Neural cell (in vitro differentiated cells): ENCODE measurements around the gene FANCD2OS. TPM values are rescaled to one million over a fixed set of nuclear protein-coding genes. Genes with fewer than 3 reads are reported as not detected.

ENCODE experiments used
- H2AFZ ChIP-seq: fragments of 200-600, 300-800 bp; sonication (generic), shearing (Covaris generic); 2 replicates; pipeline ENCODE4 v1.6.0; 2014; ENCODE audit warnings: low read depth, mild to moderate bottlenecking, antibody characterized with exemption, low read length, moderate library complexity
- H3F3A ChIP-seq: fragments of 200-600 bp; shearing (Covaris generic); 2 replicates; pipeline ENCODE4 v1.6.1; 2016; ENCODE audit warnings: mild to moderate bottlenecking, moderate library complexity, mixed read lengths, antibody characterized with exemption, low read length; ENCODE audit not compliant: insufficient read depth, poor library complexity, severe bottlenecking
- H3K27ac ChIP-seq: fragments of 200-600, 300-800 bp; sonication (generic), shearing (Covaris generic); 2 replicates; pipeline ENCODE4 v1.5.1; 2014; ENCODE audit warnings: mild to moderate bottlenecking, low read length, moderate library complexity
- H3K27me3 ChIP-seq: fragments of 300-800, 200-600 bp; sonication (generic), shearing (Covaris generic); 2 replicates; pipeline ENCODE4 v1.6.0; 2014; ENCODE audit warnings: mild to moderate bottlenecking, low read depth, low read length, moderate library complexity; ENCODE audit not compliant: insufficient read depth
- H3K36me3 ChIP-seq: fragments of 300-800, 200-600 bp; sonication (generic), shearing (Covaris generic); 2 replicates; pipeline ENCODE4 v1.5.1; 2014; ENCODE audit warnings: mild to moderate bottlenecking, antibody characterized with exemption, low read length, moderate library complexity; ENCODE audit not compliant: insufficient read depth
- H3K4me2 ChIP-seq: fragments of 300-800, 200-600 bp; sonication (generic), shearing (Covaris generic); 2 replicates; pipeline ENCODE4 v1.6.0; 2014; ENCODE audit warnings: mild to moderate bottlenecking, low read length
- H3K4me3 ChIP-seq: fragments of 300-800, 200-600 bp; sonication (generic), shearing (Covaris generic); 2 replicates; pipeline ENCODE4 v1.5.1; 2014; ENCODE audit warnings: mild to moderate bottlenecking, low read length, moderate library complexity
- H3K79me2 ChIP-seq: fragments of 200-600 bp; shearing (Covaris generic); replicated peaks from 2 replicates; pipeline ENCODE4 v1.6.0; 2014; ENCODE audit warnings: mild to moderate bottlenecking, low read length, moderate library complexity; ENCODE audit not compliant: insufficient read depth
- H3K9ac ChIP-seq: fragments of 300-800, 200-600 bp; sonication (generic), shearing (Covaris generic); 2 replicates; pipeline ENCODE4 v1.6.1; 2016; ENCODE audit warnings: mild to moderate bottlenecking, low read length, mixed read lengths
- H3K9me2 ChIP-seq: fragments of 200-600 bp; shearing (Covaris generic); 2 replicates; pipeline ENCODE4 v1.6.1; 2016; ENCODE audit warnings: mild to moderate bottlenecking, low read length, mixed read lengths; ENCODE audit not compliant: insufficient read depth
- H3K9me3 ChIP-seq: fragments of 200-600, 300-800 bp; sonication (generic), shearing (Covaris generic); 2 replicates; pipeline ENCODE4 v1.6.1; 2016; ENCODE audit warnings: mild to moderate bottlenecking, mixed run types, low read length, moderate library complexity, mixed read lengths
- H4K20me1 ChIP-seq: fragments of 200-600 bp; shearing (Covaris generic); 2 replicates; pipeline ENCODE4 v1.6.1; 2016; ENCODE audit warnings: mild to moderate bottlenecking, mixed run types; ENCODE audit not compliant: insufficient read depth
- EP300 ChIP-seq: fragments of 450-650 bp; conservative IDR thresholded peaks from 2 replicates; pipeline ENCODE4 v1.6.1; 2014; ENCODE audit warnings: antibody characterized with exemption, mild to moderate bottlenecking, moderate library complexity; ENCODE audit not compliant: poor library complexity, severe bottlenecking
- EZH2 ChIP-seq: fragments of 200-600, 300-800 bp; shearing (Covaris generic), sonication (generic); IDR thresholded peaks from 2 replicates; pipeline ENCODE4 v1.6.1; 2014; ENCODE audit warnings: antibody characterized with exemption, low read length, borderline replicate concordance, mild to moderate bottlenecking; ENCODE audit not compliant: insufficient read depth, poor library complexity, severe bottlenecking
- MXI1 ChIP-seq: fragments of 450-650 bp; conservative IDR thresholded peaks from 2 replicates; pipeline ENCODE4 v1.6.1; 2014; ENCODE audit warnings: antibody characterized with exemption, mild to moderate bottlenecking; ENCODE audit not compliant: poor library complexity, severe bottlenecking
- POLR2AphosphoS5 ChIP-seq: IDR thresholded peaks from 2 replicates; pipeline ENCODE4 v1.6.1; 2012
- RAD21 ChIP-seq: fragments of 450-650 bp; conservative IDR thresholded peaks from 2 replicates; pipeline ENCODE4 v1.6.1; 2014; ENCODE audit warnings: antibody characterized with exemption, mild to moderate bottlenecking, moderate library complexity
- SMC3 ChIP-seq: fragments of 450-650 bp; conservative IDR thresholded peaks from 2 replicates; pipeline ENCODE4 v1.6.1; 2014; ENCODE audit warnings: antibody characterized with exemption, mild to moderate bottlenecking, moderate library complexity; ENCODE audit not compliant: poor library complexity
- TAF1 ChIP-seq: IDR thresholded peaks from 2 replicates; pipeline ENCODE4 v1.6.1; 2012; ENCODE audit warnings: low read depth
- polyA plus RNA-seq: library from polyadenylated mRNA; depleted of rRNA; stranded (reverse); fragments of >200 nt; gene quantifications from 2 replicates; pipeline ENCODE4 v1.2.3, GENCODE V29; 2014
- TF ChIP-seq, protein P1 (sequence below): IDR thresholded peaks from 2 replicates; pipeline ENCODE4 v1.6.1; 2012; ENCODE audit warnings: borderline replicate concordance
- TF ChIP-seq, protein P2 (sequence below): fragments of 450-650 bp; IDR thresholded peaks from 2 replicates; pipeline ENCODE4 v1.5.1; 2014; ENCODE audit warnings: antibody characterized with exemption, mild to moderate bottlenecking, moderate library complexity; ENCODE audit not compliant: poor library complexity, severe bottlenecking

Gene FANCD2OS
- polyA plus RNA-seq, 1 donor from 2014 or later: not detected

DNA sequence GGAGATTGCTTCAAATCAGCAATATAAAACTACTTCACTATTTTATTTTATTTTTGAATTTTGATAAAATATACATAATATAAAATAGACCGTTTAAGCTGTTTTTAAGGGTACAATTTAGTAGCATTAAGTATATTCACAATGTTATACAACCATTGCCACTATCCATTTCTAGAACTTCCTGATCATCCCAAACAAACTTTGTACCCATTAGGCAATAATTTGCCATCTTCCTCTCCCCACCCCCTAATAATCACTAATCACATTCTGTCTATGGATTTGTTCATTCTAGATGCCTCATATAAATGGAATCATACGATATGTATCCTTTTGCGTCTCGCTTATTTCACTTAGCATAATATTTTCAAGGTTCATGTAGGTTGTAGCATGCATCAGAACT, 53.0 kb downstream of the FANCD2OS start:
- no peaks in the 10 kb centered on the region for H3K9me3 ChIP-seq
- H3K27me3 ChIP-seq: no peaks in the 10 kb centered on the region
- H4K20me1 ChIP-seq: no peaks in the 10 kb centered on the region
- no peak overlapping the region for H3K4me3 ChIP-seq
- no peaks in the 10 kb centered on the region for H3K9me2 ChIP-seq
- no peak overlapping the region for H3K9ac ChIP-seq
- TF ChIP-seq SMC3: no peak
- TF ChIP-seq, protein P1, sequence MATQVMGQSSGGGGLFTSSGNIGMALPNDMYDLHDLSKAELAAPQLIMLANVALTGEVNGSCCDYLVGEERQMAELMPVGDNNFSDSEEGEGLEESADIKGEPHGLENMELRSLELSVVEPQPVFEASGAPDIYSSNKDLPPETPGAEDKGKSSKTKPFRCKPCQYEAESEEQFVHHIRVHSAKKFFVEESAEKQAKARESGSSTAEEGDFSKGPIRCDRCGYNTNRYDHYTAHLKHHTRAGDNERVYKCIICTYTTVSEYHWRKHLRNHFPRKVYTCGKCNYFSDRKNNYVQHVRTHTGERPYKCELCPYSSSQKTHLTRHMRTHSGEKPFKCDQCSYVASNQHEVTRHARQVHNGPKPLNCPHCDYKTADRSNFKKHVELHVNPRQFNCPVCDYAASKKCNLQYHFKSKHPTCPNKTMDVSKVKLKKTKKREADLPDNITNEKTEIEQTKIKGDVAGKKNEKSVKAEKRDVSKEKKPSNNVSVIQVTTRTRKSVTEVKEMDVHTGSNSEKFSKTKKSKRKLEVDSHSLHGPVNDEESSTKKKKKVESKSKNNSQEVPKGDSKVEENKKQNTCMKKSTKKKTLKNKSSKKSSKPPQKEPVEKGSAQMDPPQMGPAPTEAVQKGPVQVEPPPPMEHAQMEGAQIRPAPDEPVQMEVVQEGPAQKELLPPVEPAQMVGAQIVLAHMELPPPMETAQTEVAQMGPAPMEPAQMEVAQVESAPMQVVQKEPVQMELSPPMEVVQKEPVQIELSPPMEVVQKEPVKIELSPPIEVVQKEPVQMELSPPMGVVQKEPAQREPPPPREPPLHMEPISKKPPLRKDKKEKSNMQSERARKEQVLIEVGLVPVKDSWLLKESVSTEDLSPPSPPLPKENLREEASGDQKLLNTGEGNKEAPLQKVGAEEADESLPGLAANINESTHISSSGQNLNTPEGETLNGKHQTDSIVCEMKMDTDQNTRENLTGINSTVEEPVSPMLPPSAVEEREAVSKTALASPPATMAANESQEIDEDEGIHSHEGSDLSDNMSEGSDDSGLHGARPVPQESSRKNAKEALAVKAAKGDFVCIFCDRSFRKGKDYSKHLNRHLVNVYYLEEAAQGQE: no peak
- no peak for TF ChIP-seq EP300
- TF ChIP-seq, protein P2, sequence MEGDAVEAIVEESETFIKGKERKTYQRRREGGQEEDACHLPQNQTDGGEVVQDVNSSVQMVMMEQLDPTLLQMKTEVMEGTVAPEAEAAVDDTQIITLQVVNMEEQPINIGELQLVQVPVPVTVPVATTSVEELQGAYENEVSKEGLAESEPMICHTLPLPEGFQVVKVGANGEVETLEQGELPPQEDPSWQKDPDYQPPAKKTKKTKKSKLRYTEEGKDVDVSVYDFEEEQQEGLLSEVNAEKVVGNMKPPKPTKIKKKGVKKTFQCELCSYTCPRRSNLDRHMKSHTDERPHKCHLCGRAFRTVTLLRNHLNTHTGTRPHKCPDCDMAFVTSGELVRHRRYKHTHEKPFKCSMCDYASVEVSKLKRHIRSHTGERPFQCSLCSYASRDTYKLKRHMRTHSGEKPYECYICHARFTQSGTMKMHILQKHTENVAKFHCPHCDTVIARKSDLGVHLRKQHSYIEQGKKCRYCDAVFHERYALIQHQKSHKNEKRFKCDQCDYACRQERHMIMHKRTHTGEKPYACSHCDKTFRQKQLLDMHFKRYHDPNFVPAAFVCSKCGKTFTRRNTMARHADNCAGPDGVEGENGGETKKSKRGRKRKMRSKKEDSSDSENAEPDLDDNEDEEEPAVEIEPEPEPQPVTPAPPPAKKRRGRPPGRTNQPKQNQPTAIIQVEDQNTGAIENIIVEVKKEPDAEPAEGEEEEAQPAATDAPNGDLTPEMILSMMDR: no peak
- TF ChIP-seq EZH2: no peak
- TF ChIP-seq RAD21: no peak
- TF ChIP-seq TAF1: no peak
- TF ChIP-seq POLR2AphosphoS5: no peak
- TF ChIP-seq MXI1: no peak
- no peaks in the 10 kb centered on the region for H3F3A ChIP-seq
- no peaks in the 10 kb centered on the region for H3K36me3 ChIP-seq
- H2AFZ ChIP-seq: no peak overlapping the region
- H3K79me2 ChIP-seq: no peaks in the 10 kb centered on the region
- no peak overlapping the region for H3K27ac ChIP-seq
- no peak overlapping the region for H3K4me2 ChIP-seq

Other genes with a start within 250 kb of the FANCD2OS start
- not detected in 2 replicates for gene CIDEC, start 228.0 kb downstream of the FANCD2OS start, polyA plus RNA-seq
- 22.5 and 26.5 TPM in 2 replicates for gene JAGN1, start 217.6 kb downstream of the FANCD2OS start, polyA plus RNA-seq
- 0.52 TPM in 1 of 2 replicates, not detected in the other for gene IL17RE, start 205.4 kb downstream of the FANCD2OS start, polyA plus RNA-seq
- gene IL17RC, start 191.2 kb downstream of the FANCD2OS start, polyA plus RNA-seq: 0.54 TPM in 1 of 2 replicates, not detected in the other
- 48.9 and 59.8 TPM in 2 replicates for gene CRELD1, start 174.4 kb downstream of the FANCD2OS start, polyA plus RNA-seq
- 2.9 and 4.3 TPM in 2 replicates for gene PRRT3, start 155.8 kb downstream of the FANCD2OS start, polyA plus RNA-seq
- gene EMC3, start 121.4 kb downstream of the FANCD2OS start, polyA plus RNA-seq: 88.9 and 117 TPM in 2 replicates
- 0.86 and 3.3 TPM in 2 replicates for gene FANCD2, start 81.8 kb downstream of the FANCD2OS start, polyA plus RNA-seq
- gene BRK1, start 7.4 kb upstream of the FANCD2OS start, polyA plus RNA-seq: 265 and 314 TPM in 2 replicates
- gene VHL, start 33.5 kb upstream of the FANCD2OS start, polyA plus RNA-seq: 94.9 and 108 TPM in 2 replicates
- gene IRAK2, start 56.7 kb upstream of the FANCD2OS start, polyA plus RNA-seq: 0.84 and 1.1 TPM in 2 replicates
- 22.1 and 24.5 TPM in 2 replicates for gene TATDN2, start 140.2 kb upstream of the FANCD2OS start, polyA plus RNA-seq
- 2.8 TPM in 1 of 2 replicates, not detected in the other for gene GHRL, start 184.7 kb upstream of the FANCD2OS start, polyA plus RNA-seq
- 112 and 125 TPM in 2 replicates for gene SEC13, start 212.9 kb upstream of the FANCD2OS start, polyA plus RNA-seq